Mucosa of descending colon (tissue), 3 donors: ENCODE results near the gene ABCA8. TPM values are rescaled to one million over a fixed set of nuclear protein-coding genes. Genes with fewer than 3 reads are reported as not detected.

Experiments used
- ATAC-seq: fragments of 200-7000 bp; cut with Tn5 transposase; one replicate; pipeline ENCODE4 v1.9.1; 2020; ENCODE audit warnings: mild to moderate bottlenecking, moderate library complexity
- DNase-seq, 3 donors: peaks; one replicate each; pipeline ENCODE4 v3.0.0-alpha.2; 2020
- H3K36me3 ChIP-seq: fragments of 200-600 bp; one replicate; pipeline ENCODE4 v1.8.0; 2021; ENCODE audit warnings: low read depth, mild to moderate bottlenecking
- H3K4me1 ChIP-seq: fragments of 200-600 bp; one replicate; pipeline ENCODE4 v1.8.0; 2021; ENCODE audit warnings: low read depth, mild to moderate bottlenecking
- H3K4me3 ChIP-seq: fragments of 200-600 bp; one replicate; pipeline ENCODE4 v1.8.0; 2021; ENCODE audit warnings: mild to moderate bottlenecking
- H3K9me3 ChIP-seq: fragments of 200-600 bp; one replicate; pipeline ENCODE4 v1.8.0; 2021; ENCODE audit warnings: mild to moderate bottlenecking
- intact Hi-C, 2 donors: fragments of 100-400 bp; cut with DNase I in 1 of 2; cut with micrococcal nuclease in 1 of 2; formaldehyde crosslinking; loops; one replicate each; pipeline versions ENCODE4 v1.11.0 to v1.11.1; 2022; cut with DNase I, micrococcal nuclease
- total RNA-seq, 3 donors: library from RNA; stranded (reverse); fragmentation: NEBNext Ultra II Directional in 2 of 3; extraction: Animal tissue kit (Norgen Biotek cat#: 25700) in 2 of 3; gene quantifications; one replicate each; pipeline versions ENCODE4 v1.2.1 to v1.2.4, GENCODE V29; 2021 to 2023
- TF ChIP-seq, protein P1 (sequence below): fragments of 200-600 bp; IDR thresholded peaks from one replicate; pipeline ENCODE4 v1.8.0; 2022; ENCODE audit warnings: antibody characterized with exemption, mild to moderate bottlenecking
- donor health status: DM: no; HTN: no; CAD: no; lungs with moderate emphysema.
- donor health status: DM: no; HTN: no; CAD: no.
- donor health status: DM: no; HTN: yes; CAD: no.

ABCA8 gene
- total RNA-seq, 3 donors from 2014 or later = 6.0 to 42.1 (median 13.1) TPM

DNA sequence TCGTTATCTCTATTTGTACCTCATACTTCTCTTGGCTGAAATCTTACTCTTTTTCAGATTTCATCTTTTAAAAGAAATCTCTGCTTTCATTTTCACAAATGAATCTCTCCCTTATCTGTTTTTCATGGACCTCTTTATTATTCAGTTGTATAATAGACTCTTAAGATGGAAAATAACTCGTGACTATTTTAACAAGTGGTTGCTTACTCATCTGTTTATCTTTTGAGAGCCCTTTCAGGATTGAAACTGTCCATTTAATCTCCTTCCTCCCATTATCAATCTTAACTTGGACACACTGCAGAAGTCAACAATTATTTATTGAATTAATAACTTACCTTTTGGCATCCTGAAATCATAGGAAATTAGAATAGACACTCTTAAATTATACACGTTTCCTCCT, 68.8 kb downstream of the ABCA8 start:
- Histone ChIP-seq H3K4me3 (no peak overlapping the region), H3K9me3 (no peaks in the 10 kb centered on the region), H3K4me1 (no peaks in the 10 kb centered on the region), H3K36me3 (no peaks in the 10 kb centered on the region)
- ATAC-seq = no peak
- intact Hi-C loops = no loop called here
- DNase-seq = no peak
- TF ChIP-seq, protein P1, sequence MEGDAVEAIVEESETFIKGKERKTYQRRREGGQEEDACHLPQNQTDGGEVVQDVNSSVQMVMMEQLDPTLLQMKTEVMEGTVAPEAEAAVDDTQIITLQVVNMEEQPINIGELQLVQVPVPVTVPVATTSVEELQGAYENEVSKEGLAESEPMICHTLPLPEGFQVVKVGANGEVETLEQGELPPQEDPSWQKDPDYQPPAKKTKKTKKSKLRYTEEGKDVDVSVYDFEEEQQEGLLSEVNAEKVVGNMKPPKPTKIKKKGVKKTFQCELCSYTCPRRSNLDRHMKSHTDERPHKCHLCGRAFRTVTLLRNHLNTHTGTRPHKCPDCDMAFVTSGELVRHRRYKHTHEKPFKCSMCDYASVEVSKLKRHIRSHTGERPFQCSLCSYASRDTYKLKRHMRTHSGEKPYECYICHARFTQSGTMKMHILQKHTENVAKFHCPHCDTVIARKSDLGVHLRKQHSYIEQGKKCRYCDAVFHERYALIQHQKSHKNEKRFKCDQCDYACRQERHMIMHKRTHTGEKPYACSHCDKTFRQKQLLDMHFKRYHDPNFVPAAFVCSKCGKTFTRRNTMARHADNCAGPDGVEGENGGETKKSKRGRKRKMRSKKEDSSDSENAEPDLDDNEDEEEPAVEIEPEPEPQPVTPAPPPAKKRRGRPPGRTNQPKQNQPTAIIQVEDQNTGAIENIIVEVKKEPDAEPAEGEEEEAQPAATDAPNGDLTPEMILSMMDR = no peak

DNA sequence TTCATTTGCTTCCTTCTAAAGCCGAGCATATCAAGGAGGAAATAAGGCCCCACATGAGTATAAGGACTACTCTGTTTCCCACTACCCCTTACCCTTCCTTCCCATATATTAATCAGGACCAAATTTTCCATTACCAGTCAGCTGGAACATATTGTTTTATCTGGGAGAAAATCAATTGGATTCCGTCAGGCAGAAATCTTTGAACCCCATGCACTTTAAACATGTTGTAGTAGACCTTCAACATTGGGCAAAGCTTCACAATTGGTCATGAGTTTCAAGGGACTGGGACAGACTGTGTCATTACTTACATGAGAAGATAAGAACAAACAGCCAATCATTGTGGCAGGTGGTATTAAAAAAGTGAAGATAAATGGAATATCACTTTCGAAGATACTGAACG, 70.3 kb downstream of the ABCA8 start:
- ATAC-seq = no peak
- TF ChIP-seq, protein P1 = no peak

DNA sequence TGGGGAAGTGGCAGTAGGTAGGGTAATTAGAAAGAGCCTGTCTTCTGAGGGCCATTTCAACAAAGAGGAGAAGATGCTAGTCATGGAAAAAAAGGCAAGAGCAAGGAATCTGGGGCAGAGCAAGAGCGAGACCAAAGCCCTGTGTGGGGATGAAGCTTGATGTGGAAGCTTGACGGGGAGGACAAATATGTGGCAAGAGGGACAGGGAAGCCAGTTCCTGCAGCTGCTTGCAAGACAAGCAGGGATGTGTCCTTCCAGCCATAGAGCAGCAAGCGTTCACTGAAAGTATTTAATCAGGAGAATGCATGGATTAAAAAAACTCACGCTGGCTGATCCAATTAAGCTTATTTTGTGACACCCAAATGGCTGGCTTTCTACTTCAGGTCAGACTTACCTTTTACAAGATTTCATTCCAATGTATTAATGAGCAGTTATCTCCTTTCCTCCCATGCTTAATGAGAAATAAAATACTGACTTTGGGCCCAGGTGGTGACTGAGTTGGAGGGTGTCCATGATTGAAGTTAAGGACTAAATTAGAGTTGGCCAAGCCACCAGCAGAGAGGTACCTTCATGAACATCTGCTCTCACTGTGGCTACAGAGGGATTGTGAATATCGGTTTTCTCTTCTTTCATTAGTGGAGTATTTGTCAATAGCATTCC, 76.8 kb downstream of the ABCA8 start:
- intact Hi-C loops = no loop called here
- TF ChIP-seq, protein P1 = no peak

More for the DNA sequence above, 70.3 kb downstream of the ABCA8 start:
- Histone ChIP-seq H3K4me3 (no peak overlapping the region), H3K9me3 (peaks cover 4% of the 10 kb centered on the region), H3K4me1 (no peaks in the 10 kb centered on the region), H3K36me3 (no peaks in the 10 kb centered on the region)
- no peak for DNase-seq
- intact Hi-C loops = no loop called here

DNA sequence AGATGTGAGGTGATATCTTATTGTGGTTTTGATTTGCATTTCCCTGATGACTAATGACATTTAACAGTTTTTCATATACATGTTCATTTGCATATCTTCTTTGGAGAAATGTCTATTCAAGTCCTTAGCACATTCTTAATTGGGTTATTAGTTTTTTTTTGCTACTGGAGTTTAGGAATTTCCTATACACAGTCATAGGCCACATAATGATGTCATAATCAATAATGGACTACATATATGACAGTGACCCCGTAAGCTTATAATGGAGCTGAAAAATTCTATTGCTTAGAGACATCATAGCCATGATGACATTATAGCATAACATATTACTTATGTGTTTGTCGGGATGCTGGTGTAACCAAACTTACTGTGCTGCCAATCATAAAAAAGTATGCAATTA, 83.7 kb downstream of the ABCA8 start:
- DNase-seq = no peak
- no peaks in the 10 kb centered on the region for H3K4me1 ChIP-seq
- no peaks in the 10 kb centered on the region for H3K36me3 ChIP-seq
- TF ChIP-seq, protein P1 = no peak
- H3K4me3 ChIP-seq = no peak overlapping the region
- no peaks in the 10 kb centered on the region for H3K9me3 ChIP-seq
- ATAC-seq = no peak
- intact Hi-C loops = no loop called here

More for the DNA sequence above, 76.8 kb downstream of the ABCA8 start:
- Histone ChIP-seq H3K36me3 (no peaks in the 10 kb centered on the region), H3K9me3 (peaks cover 5% of the 10 kb centered on the region), H3K4me3 (no peak overlapping the region), H3K4me1 (no peaks in the 10 kb centered on the region)
- DNase-seq (no peak), ATAC-seq (no peak)

DNA sequence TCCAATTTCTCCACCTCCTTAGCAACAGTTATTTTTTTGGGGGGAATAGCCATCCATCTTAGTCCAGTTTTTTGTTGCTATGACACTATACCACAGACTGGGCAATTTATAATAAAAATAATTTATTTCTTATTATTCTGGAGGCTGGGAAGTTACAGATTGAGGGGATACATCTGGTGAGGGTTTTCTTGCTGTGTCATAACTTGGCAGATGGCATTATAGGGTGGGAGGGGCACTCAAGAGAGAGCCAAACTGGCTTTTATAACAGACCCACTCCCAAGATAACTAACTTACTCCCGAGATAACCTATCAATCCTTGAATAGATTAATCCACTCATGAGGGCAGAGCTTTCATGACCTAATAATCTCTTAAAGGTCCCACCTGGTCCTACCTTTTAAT, 84.2 kb downstream of the ABCA8 start:
- Histone ChIP-seq H3K4me1 (no peaks in the 10 kb centered on the region), H3K36me3 (no peaks in the 10 kb centered on the region), H3K4me3 (no peak overlapping the region), H3K9me3 (no peaks in the 10 kb centered on the region)
- DNase-seq = no peak
- ATAC-seq = no peak
- intact Hi-C loops = no loop called here
- TF ChIP-seq, protein P1 = no peak
